ENCODE results near the gene TMEM250. TPM values are rescaled to one million over a fixed set of nuclear protein-coding genes. Genes with fewer than 3 reads are reported as not detected.

Gene TMEM250
- total and polyA plus RNA-seq, 2 donors: 13.6 to 43.1 TPM

DNA sequence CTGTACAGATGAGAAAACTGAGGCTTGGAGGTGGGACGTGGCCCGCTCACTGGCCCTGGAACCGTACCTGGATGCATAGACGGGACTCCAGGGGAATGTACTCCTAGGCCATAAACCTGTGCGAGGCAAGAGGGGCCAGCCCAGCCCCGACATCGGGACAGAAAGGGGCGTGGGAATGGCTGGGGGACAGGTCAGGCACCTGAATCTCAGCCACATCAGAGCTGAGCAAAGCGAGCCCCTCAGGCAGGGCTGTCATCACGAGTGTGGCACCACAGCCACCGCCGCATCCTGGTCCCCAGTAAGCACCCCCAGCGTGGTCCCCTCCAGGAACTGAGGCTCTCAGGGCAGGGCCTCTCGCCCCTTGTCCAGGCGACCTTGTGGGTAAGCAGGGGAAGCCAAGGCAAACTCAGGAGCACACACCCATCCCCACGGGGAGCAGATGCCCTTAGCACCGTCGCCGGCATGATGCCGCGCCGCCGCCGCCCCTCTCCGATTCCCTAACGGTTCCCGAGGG, 40.1 kb downstream of the TMEM250 start:
- Histone ChIP-seq H3K27ac (ENCODE audit: low read depth) (no peak overlapping the region), H3K4me3 (ENCODE audit: low read depth, low read length) (no peak overlapping the region), H3K4me1 (ENCODE audit: insufficient read depth) (no peaks in the 10 kb centered on the region), H3K36me3 (ENCODE audit: insufficient read depth) (no peaks in the 10 kb centered on the region)
- 84% methylated on average over 27 of the region's 27 CpGs for WGBS
- DNase-seq (ENCODE audit: extremely low spot score): no peak

DNA sequence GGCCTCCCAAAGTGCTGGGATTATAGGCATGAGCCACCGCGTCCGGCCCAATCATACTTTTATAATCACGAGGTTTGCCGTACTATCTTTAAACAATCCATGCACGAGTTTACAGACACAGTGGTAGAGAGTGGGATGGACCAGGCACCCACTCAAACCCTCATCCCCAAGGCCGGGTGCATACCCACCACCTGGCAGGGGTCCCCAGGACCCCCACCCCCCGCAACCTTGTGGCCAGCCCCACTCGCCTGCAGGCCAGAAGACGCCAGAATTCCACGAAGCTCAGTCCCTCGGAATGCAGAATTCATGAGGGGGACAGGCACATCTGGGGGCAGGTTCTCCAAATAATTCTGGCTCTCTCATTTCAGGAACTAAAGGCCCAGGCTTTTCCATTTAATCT, 40.7 kb downstream of the TMEM250 start:
- 67% methylated on average over 12 of the region's 12 CpGs for WGBS
- Histone ChIP-seq H3K27ac (ENCODE audit: low read depth) (no peak overlapping the region), H3K4me3 (ENCODE audit: low read depth, low read length) (no peak overlapping the region), H3K4me1 (ENCODE audit: insufficient read depth) (no peaks in the 10 kb centered on the region), H3K36me3 (ENCODE audit: insufficient read depth) (no peaks in the 10 kb centered on the region)
- no peak for DNase-seq (ENCODE audit: extremely low spot score)

DNA sequence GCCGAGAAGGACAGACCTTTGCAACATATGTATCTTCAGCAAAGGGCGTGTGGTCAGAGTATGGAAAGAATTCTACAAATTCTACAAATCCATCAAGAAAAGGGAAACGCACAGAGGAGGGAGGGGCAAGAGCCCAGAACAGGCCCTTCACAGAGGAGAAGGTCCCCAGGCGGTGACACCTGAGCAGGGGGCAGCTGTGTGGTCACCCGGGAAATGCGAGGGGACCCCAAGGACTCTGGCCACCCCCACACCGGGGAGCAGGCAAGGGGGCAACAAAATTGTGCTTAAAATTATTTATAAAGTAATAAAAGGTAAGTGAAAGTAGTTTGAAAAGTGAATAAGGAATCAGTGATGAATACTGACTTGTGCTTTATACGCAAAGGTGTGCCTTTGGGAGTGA, 41.2 kb downstream of the TMEM250 start:
- Histone ChIP-seq H3K4me1 (ENCODE audit: insufficient read depth) (no peaks in the 10 kb centered on the region), H3K4me3 (ENCODE audit: low read depth, low read length) (no peak overlapping the region), H3K27ac (ENCODE audit: low read depth) (no peak overlapping the region), H3K36me3 (ENCODE audit: insufficient read depth) (no peaks in the 10 kb centered on the region)
- 75% methylated on average over 8 of the region's 8 CpGs for WGBS
- DNase-seq (ENCODE audit: extremely low spot score): no peak

DNA sequence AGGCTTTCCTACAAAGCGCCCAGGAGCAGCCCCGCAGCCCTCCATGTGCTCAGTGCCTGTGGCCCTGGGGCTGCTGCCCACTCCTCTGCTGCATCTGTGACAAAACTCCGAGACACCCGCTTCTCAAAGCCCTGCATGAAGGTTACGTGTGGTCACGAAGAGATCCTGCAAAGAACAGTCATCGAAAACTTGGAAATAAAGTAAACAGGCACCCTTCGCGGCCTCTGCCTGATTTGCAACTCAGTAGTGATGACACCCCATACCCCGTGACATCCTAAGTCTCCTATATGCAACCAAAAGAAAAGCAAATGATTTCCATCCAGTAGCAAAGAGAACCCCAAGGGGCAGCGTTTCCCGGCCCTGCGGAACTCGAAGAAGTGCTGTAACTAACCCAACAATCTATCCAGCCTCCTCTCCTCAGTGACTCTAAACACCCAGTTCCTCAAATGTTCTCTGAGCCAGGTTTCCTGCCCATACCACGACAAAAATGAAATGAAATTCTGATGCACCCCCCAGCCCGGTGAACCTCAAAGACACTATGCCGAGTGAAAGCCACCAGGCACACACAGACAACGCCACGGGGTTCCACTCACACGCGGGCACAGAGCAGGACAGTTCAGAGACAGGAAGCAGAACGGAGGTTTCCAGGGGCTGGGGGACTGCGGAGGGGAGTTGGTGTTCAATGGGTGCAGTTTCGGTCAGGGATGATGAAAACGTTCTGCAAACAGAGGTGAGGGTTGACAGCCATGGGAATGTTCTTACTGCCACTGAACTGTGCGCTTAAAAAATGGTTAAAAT, 42.6 kb downstream of the TMEM250 start:
- WGBS: 80% methylated on average over 26 of the region's 26 CpGs
- DNase-seq (ENCODE audit: extremely low spot score): no peak
- H3K36me3 ChIP-seq (ENCODE audit: insufficient read depth): no peaks in the 10 kb centered on the region
- H3K27ac ChIP-seq (ENCODE audit: low read depth): no peak overlapping the region
- no peaks in the 10 kb centered on the region for H3K4me1 ChIP-seq (ENCODE audit: insufficient read depth)
- no peak overlapping the region for H3K4me3 ChIP-seq (ENCODE audit: low read depth, low read length)

DNA sequence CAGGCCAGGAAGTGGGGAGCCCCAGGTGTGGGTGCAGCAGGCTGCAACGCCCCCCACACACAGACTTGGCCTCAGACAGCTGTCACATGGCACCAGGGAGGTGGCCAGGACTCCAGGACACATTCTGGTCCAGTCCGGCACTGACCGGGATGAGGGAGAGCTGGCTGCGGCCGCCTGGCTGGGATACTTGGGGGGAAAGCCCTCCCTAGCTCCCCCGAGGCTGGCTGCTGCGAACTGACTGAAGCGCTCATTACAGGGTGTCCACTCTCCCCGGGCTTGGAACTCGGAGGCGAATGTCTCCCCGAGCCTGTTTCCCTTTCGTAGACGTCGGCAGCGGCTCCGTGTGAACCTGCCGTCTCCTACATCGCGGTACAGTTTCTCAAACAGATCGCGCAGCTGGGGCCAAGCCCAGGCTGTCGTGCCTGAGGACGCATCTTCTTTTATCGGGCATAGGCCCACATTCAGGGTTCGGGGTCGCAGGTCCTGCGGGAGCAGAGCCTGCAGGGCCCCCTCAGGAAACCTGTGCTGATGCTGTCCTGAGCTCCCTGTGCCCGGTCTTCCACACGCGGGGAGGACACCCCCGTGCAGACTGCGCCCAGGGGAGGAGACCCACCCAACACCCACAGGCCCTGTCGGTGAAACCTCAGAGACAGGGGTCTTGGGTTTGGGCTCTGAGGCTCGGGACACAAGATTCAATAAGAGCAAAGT, 43.4 kb downstream of the TMEM250 start:
- H3K4me1 ChIP-seq (ENCODE audit: insufficient read depth): no peaks in the 10 kb centered on the region
- no peak for DNase-seq (ENCODE audit: extremely low spot score)
- WGBS: 78% methylated on average over 35 of the region's 35 CpGs
- H3K4me3 ChIP-seq (ENCODE audit: low read depth, low read length): no peak overlapping the region
- H3K27ac ChIP-seq (ENCODE audit: low read depth): no peak overlapping the region
- no peaks in the 10 kb centered on the region for H3K36me3 ChIP-seq (ENCODE audit: insufficient read depth)

DNA sequence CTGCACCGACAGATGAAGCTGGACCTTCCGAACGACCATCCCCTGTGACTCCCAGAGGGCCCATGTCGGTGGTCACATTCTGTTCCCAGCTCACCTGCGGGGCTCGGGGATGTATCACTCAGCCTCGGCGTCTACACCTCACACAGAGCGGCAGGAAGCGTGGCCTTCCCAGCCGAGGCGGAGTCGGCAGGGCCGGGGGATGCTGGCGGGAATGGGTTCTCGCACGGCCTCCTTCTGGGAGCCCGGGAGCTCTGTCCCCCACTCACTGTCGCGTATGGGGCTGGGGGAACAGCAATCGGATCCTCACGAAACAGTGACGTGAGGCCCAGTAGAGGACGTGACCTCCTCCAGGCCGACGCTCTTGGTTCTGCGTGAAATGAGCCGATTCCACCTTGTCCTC, 44.0 kb downstream of the TMEM250 start:
- H3K4me1 ChIP-seq (ENCODE audit: insufficient read depth): no peaks in the 10 kb centered on the region
- no peak overlapping the region for H3K27ac ChIP-seq (ENCODE audit: low read depth)
- WGBS: 88% methylated on average over 28 of the region's 28 CpGs
- no peak for DNase-seq (ENCODE audit: extremely low spot score)
- H3K4me3 ChIP-seq (ENCODE audit: low read depth, low read length): no peak overlapping the region
- H3K36me3 ChIP-seq (ENCODE audit: insufficient read depth): no peaks in the 10 kb centered on the region

Other genes with a start within 250 kb of the TMEM250 start
- gene CAMSAP1, start 211.3 kb downstream of the TMEM250 start, total RNA-seq: 27.9 TPM
- 14.9 TPM for gene CAMSAP1, start 211.3 kb downstream of the TMEM250 start, polyA plus RNA-seq
- 24.6 TPM for gene UBAC1, start 157.5 kb downstream of the TMEM250 start, total RNA-seq
- gene UBAC1, start 157.5 kb downstream of the TMEM250 start, polyA plus RNA-seq: 59.8 TPM
- gene NACC2, start 23.6 kb downstream of the TMEM250 start, total RNA-seq: 14.9 TPM
- gene NACC2, start 23.6 kb downstream of the TMEM250 start, polyA plus RNA-seq: 54.1 TPM
- not detected for gene LHX3, start 86.3 kb upstream of the TMEM250 start, total RNA-seq
- not detected for gene LHX3, start 86.3 kb upstream of the TMEM250 start, polyA plus RNA-seq
- gene QSOX2, start 126.9 kb upstream of the TMEM250 start, total RNA-seq: 7.6 TPM
- gene QSOX2, start 126.9 kb upstream of the TMEM250 start, polyA plus RNA-seq: 7.8 TPM
- gene CCDC187, start 185.2 kb upstream of the TMEM250 start, total RNA-seq: 0.58 TPM
- gene CCDC187, start 185.2 kb upstream of the TMEM250 start, polyA plus RNA-seq: 0.19 TPM
- gene GPSM1, start 208.7 kb upstream of the TMEM250 start, total RNA-seq: 22.3 TPM
- gene GPSM1, start 208.7 kb upstream of the TMEM250 start, polyA plus RNA-seq: 13.5 TPM
- 4.2 TPM for gene DNLZ, start 244.9 kb upstream of the TMEM250 start, total RNA-seq
- gene DNLZ, start 244.9 kb upstream of the TMEM250 start, polyA plus RNA-seq: 14.9 TPM